ENCODE data around the gene TAF15. TPM values are rescaled to one million over a fixed set of nuclear protein-coding genes. Genes with fewer than 3 reads are reported as not detected.

The TAF15 gene
- total RNA-seq (2013; cell fraction: nucleolus; rRNA removed), result 439 and 441 TPM in 2 replicates
- total RNA-seq (2014; rRNA removed) (41.9 and 46.2 TPM in 2 replicates), total RNA-seq (2014; rRNA removed; fragmentation: Illumina TruSeq; extraction: Trizol) (38.9 and 49.9 TPM in 2 replicates), total RNA-seq (2021) (202 and 205 TPM in 2 replicates), polyA plus RNA-seq (2011; rRNA removed) (49.4 and 75.4 TPM in 2 replicates), polyA plus RNA-seq (2014; fragmentation: Illumina TruSeq; extraction: Trizol) (259 and 331 TPM in 2 replicates), polyA plus RNA-seq (2014; fragmentation: Nextera tagmentation; extraction: Ambion mirVana) (10 to 100 TPM in 1 of 2 experiments, 1 to 10 TPM in 1; 9.5 to 17.1 TPM), polyA plus RNA-seq (2014; rRNA removed) (131 and 137 TPM in 2 replicates), polyA plus RNA-seq (2016; fragmentation: Nextera tagmentation; extraction: Ambion mirVana) (10 to 100 TPM; 24.2 to 25.5 TPM), polyA minus RNA-seq (2011; rRNA and poly(A)+ RNA removed) (67.4 and 105 TPM in 2 replicates), Bru-seq, nascent RNA (percentile 97 among the genes with signal in this experiment), BruChase-seq, experiment 1, labeled RNA remaining after a 6-hour chase (percentile 98 among the genes with signal in this experiment), BruChase-seq, experiment 2, labeled RNA remaining after a 2-hour chase (percentile 97 among the genes with signal in this experiment)
- 123 TPM for polyA plus RNA-seq (2011; ENCODE audit: low read depth)
- 45.6 and 59.7 TPM in 2 replicates for polyA plus RNA-seq (2011; cell fraction: cytosol; rRNA removed)
- 64.3 and 96.8 TPM in 2 replicates for polyA plus RNA-seq (2011; cell fraction: nucleus; rRNA removed)
- 152 and 223 TPM in 2 replicates for polyA plus RNA-seq (2012)
- polyA minus RNA-seq (2011; cell fraction: cytosol; rRNA and poly(A)+ RNA removed), result 25.9 and 45.4 TPM in 2 replicates
- polyA minus RNA-seq (2011; cell fraction: nucleus; rRNA and poly(A)+ RNA removed), result 84.5 and 117 TPM in 2 replicates
- long read RNA-seq, experiment 1, partial matches to known transcripts, result 1 of 1 reads
- long read RNA-seq, experiment 1, other reads (novel, unspliced or antisense), result 0 of 1 reads
- long read RNA-seq, experiment 2, transcript TAF15-213 (7 exons, 760 nt), result major isoform, 15 of 34 reads
- long read RNA-seq, experiment 2, partial matches to known transcripts, result 11 of 34 reads
- long read RNA-seq, experiment 2, other reads (novel, unspliced or antisense), result 7 of 34 reads

- POLR2A ChIA-PET, result interaction anchor here (0.9 to 3.2 kb wide), 10 partner anchors 18 to 735 kb away, joined by 3 to 24 read pairs (median 4); partner anchors contain the start of genes GGNBP2 and PEX12
- peaks cover 0 to 2% of the 10 kb centered on the region in 2 experiments; a peak in 1 of 4 replicates for H3K36me3 ChIP-seq (ENCODE audit: control insufficient read depth in 2 of 2, insufficient read depth in 2 of 2, low read length in 1 of 2)
- H3K27me3 ChIP-seq (replicated peaks in 1 of 2; ENCODE audit: control insufficient read depth in 2 of 2, insufficient read depth in 2 of 2, low read length in 1 of 2), result no peaks in the 10 kb centered on the region
- H3K27ac ChIP-seq (ENCODE audit: control insufficient read depth, insufficient read depth), result peak within 1 kb of the TSS; percentile 94
- CTCF ChIA-PET, result interaction anchor here (0.7 to 11.6 kb wide), 22 partner anchors 8 to 676 kb away, joined by 3 to 220 read pairs (median 4); partner anchors contain the start of genes C17orf50 and SLFN12L
- no peaks in the 10 kb centered on the region for H3K9me3 ChIP-seq (replicated peaks; ENCODE audit: control insufficient read depth, insufficient read depth, low read length)
- in situ Hi-C loops (cut with MboI) (loop anchor here (5.0 kb wide), 1 partner anchor 42 kb away; no protein-coding TSS in a partner anchor), intact Hi-C loops (cut with micrococcal nuclease; ENCODE audit: unreplicated experiment) (loop anchor here (2.0 kb wide), 1 partner anchor 42 kb away; no protein-coding TSS in a partner anchor)
- peaks cover 2% of the 10 kb centered on the region; the same call in 1 of the 2 replicates for H4K20me1 ChIP-seq (ENCODE audit: control insufficient read depth, insufficient read depth)
- peaks cover 49% of the 10 kb centered on the region for H3K79me2 ChIP-seq (ENCODE audit: control insufficient read depth, insufficient read depth, low read length)
- no TSS peak for BruUV-seq (replicated peaks)
- SMC1A ChIA-PET (ENCODE audit: uncharacterized antibody, unreplicated experiment), result interaction anchor here (0.7 to 3.5 kb wide), 10 partner anchors 10 to 361 kb away, joined by 3 to 33 read pairs (median 4); partner anchors contain the start of genes CCL5 and SLFN13
- peak within 1 kb of the TSS; percentile 80 for H3K4me3 ChIP-seq
- H3K4me2 ChIP-seq (ENCODE audit: control insufficient read depth, insufficient read depth), result peak within 1 kb of the TSS; percentile 92
- under 1% methylated on average over 64 of the region's 71 CpGs for WGBS (ENCODE audit: insufficient coverage, insufficient replicate concordance, low lambda C conversion rate, missing lambda C conversion rate)
- peak within 1 kb of the TSS; percentile 99 for H2AFZ ChIP-seq (ENCODE audit: control insufficient read depth, low read depth, low read length)
- RAD21 ChIA-PET (ENCODE audit: unreplicated experiment), result interaction anchor here (0.6 to 3.2 kb wide), 14 partner anchors 21 to 677 kb away, joined by 3 to 50 read pairs (median 4); partner anchors contain the start of genes CCL5, PEX12 and RDM1
- peaks cover 4% of the 10 kb centered on the region for H3K4me1 ChIP-seq (ENCODE audit: control insufficient read depth, insufficient read depth, low read length)
- DNase-seq (ENCODE audit: low read depth, low spot score) (peak; percentile 97), ATAC-seq (peak; percentile 96), FAIRE-seq (no peak)
- peak within 1 kb of the TSS; percentile 84 for H3K9ac ChIP-seq (ENCODE audit: control insufficient read depth, insufficient read depth, low read length)
- TF ChIP-seq LARP7 (IDR thresholded peaks at IDR 0.05) (peak; percentile 84), ZNF217 (IDR thresholded peaks at IDR 0.05) (no peak), SMAD5 (IDR thresholded peaks at IDR 0.05; ENCODE audit: low read depth) (peak; percentile 98), HDAC6 (IDR thresholded peaks at IDR 0.05; ENCODE audit: unreplicated experiment) (peak; percentile 48), POLR2AphosphoS2 (IDR thresholded peaks at IDR 0.05; ENCODE audit: low read depth, low read length) (peak; percentile 88), FOS (IDR thresholded peaks at IDR 0.05; ENCODE audit: borderline replicate concordance, extremely low read depth, insufficient read length) (no peak), RFX5 (IDR thresholded peaks at IDR 0.05; ENCODE audit: low read depth, low read length) (0 out of 2 replicates have a peak, but pooled peaks have one; percentile 15), CBFB (IDR thresholded peaks at IDR 0.05; ENCODE audit: low read depth) (peak; percentile 46; the same call in 1 of the 2 replicates), PAX5 (IDR thresholded peaks at IDR 0.05; ENCODE audit: borderline replicate concordance, low read depth, low read length) (peak; percentile 3; the same call in 1 of the 2 replicates), ZNF687 (IDR thresholded peaks at IDR 0.05) (peak; percentile 88), TCF7 (IDR thresholded peaks at IDR 0.05; ENCODE audit: borderline replicate concordance) (no peak), ESRRA (IDR thresholded peaks at IDR 0.05; ENCODE audit: low read length) (peak; percentile 47; the same call in 1 of the 2 replicates), SMC3 (IDR thresholded peaks at IDR 0.05; ENCODE audit: borderline replicate concordance, low read length) (peak; percentile 61), MYC (IDR thresholded peaks at IDR 0.05; ENCODE audit: insufficient read depth, insufficient read length, insufficient replicate concordance, low read length, severe bottlenecking) (no peak)
Observed at GRCh38 chr17:35808962-35809854, at the start of gene TAF15. Gene TAF15 (plus strand): TSS chr17:35809484. CDS start chr17:35809570, 86 bp downstream.

Measured in GM12878 (cell line).